Kidney (tissue), 14 donors: Measurements from ENCODE around the gene CRIP1. TPM values are rescaled to one million over a fixed set of nuclear protein-coding genes. Genes with fewer than 3 reads are reported as not detected.
A peak's percentile ranks its signal among the peaks of the same experiment; 100 is the strongest.

Experiments
- DNase-seq, 5 donors: peaks; one replicate each; pipeline ENCODE4 v3.0.0-alpha.2; 2013 to 2020
- FAIRE-seq: peaks from 2 replicates; lab custom pipeline; 2012; peaks lifted over from hg19 to GRCh38; lab: Jason Lieb, UNC
- H3K27ac ChIP-seq, 2 donors: one replicate each; pipeline ENCODE4 v1.7.0; 2013; ENCODE audit warnings: low read depth in 2 of 2, low read length in 2 of 2, inconsistent platforms in 1 of 2
- H3K27me3 ChIP-seq: one replicate; pipeline ENCODE4 v1.7.1; 2013; ENCODE audit warnings: low read length, inconsistent platforms; ENCODE audit not compliant: control insufficient read depth, insufficient read depth
- H3K36me3 ChIP-seq, 3 donors: one replicate each; pipeline versions ENCODE4 v1.7.0 to v1.7.1; 2013; ENCODE audit warnings: low read length in 3 of 3, control low read depth in 1 of 3, inconsistent platforms in 1 of 3; ENCODE audit not compliant: insufficient read depth in 3 of 3, control insufficient read depth in 2 of 3
- H3K4me1 ChIP-seq, 3 donors: one replicate each; pipeline versions ENCODE4 v1.7.0 to v1.7.1; 2013; ENCODE audit warnings: low read length in 3 of 3, inconsistent platforms in 1 of 3, low read depth in 1 of 3; ENCODE audit not compliant: control insufficient read depth in 2 of 3, insufficient read depth in 2 of 3
- H3K4me3 ChIP-seq, 3 donors: one replicate each; pipeline versions ENCODE4 v1.7.0 to v1.8.1; 2013; ENCODE audit warnings: low read length in 3 of 3, control low read depth in 1 of 3, inconsistent platforms in 1 of 3
- H3K9ac ChIP-seq, 3 donors: one replicate each; pipeline versions ENCODE4 v1.7.0 to v1.7.1; 2013; ENCODE audit warnings: low read length in 3 of 3, control low read depth in 1 of 3, inconsistent platforms in 1 of 3
- H3K9me3 ChIP-seq, 3 donors: one replicate each; pipeline versions ENCODE4 v1.7.0 to v1.7.1; 2013; ENCODE audit warnings: low read length in 3 of 3, control low read depth in 1 of 3, inconsistent platforms in 1 of 3; ENCODE audit not compliant: control insufficient read depth in 2 of 3, insufficient read depth in 1 of 3
- CTCF ChIP-seq: IDR thresholded peaks from 3 replicates; pipeline ENCODE4 v1.5.1; 2012; ENCODE audit warnings: mild to moderate bottlenecking, moderate library complexity, borderline replicate concordance; ENCODE audit not compliant: insufficient read depth; ENCODE audit errors: extremely low read depth
- intact Hi-C: fragments of 100-400 bp; cut with DNase I; formaldehyde crosslinking; loops from one replicate; pipeline ENCODE4 v1.11.1; 2022
- polyA plus RNA-seq: library from polyadenylated mRNA; stranded (reverse); fragments of 350-450 nt; fragmentation: Illumina TruSeq; extraction: RNeasy Lipid Tissue Mini Kit (QIAGEN cat#74804); gene quantifications from one replicate; pipeline ENCODE4 v1.2.3, GENCODE V29; 2014; ENCODE audit warnings: low read depth, low replicate concordance; ENCODE audit not compliant: insufficient read depth
- total RNA-seq: library from RNA; stranded (reverse); fragmentation: NEBNext Ultra II Directional; extraction: Animal tissue kit (Norgen Biotek cat#: 25700); gene quantifications from one replicate; pipeline ENCODE4 v1.2.1, GENCODE V29; 2021
- donor health status: control.
- donor health status: control.
- donor health status: control.
- donor health status: control.
- donor health status: control.
- donor health status: DM: yes; HTN: yes; CAD: no.
- donor health status: Normal renal cell carcinoma (clear cell type).

CRIP1 gene
- total and polyA plus RNA-seq, 2 donors from 2014 or later, result 272 to 381 TPM

GRCh38 chr14:105537580-105538474 lies 51.1 kb downstream of the CRIP1 start:
- H3K4me3 ChIP-seq, result no peak overlapping the region
- DNase-seq (peak; percentile 42 to 83 (median 64)), FAIRE-seq (no peak)
- intact Hi-C loops, result no loop called here
- H3K4me1 ChIP-seq, result no peaks in the 10 kb centered on the region
- no peaks in the 10 kb centered on the region for H3K9me3 ChIP-seq
- H3K9ac ChIP-seq, result no peak overlapping the region
- H3K27ac ChIP-seq, result no peak overlapping the region
- no peaks in the 10 kb centered on the region for H3K36me3 ChIP-seq
- peak; percentile 88 for TF ChIP-seq CTCF
- H3K27me3 ChIP-seq, result no peaks in the 10 kb centered on the region

Other genes starting within 250 kb of the CRIP1 start
- gene BTBD6, start 238.4 kb upstream of the CRIP1 start, total RNA-seq, result 38.9 TPM
- 33.3 TPM for gene BTBD6, start 238.4 kb upstream of the CRIP1 start, polyA plus RNA-seq
- gene BRF1, start 185.9 kb upstream of the CRIP1 start, total RNA-seq, result 34.1 TPM
- gene BRF1, start 185.9 kb upstream of the CRIP1 start, polyA plus RNA-seq, result 19.3 TPM
- 83.9 TPM for gene PACS2, start 172.1 kb upstream of the CRIP1 start, total RNA-seq
- 35.7 TPM for gene PACS2, start 172.1 kb upstream of the CRIP1 start, polyA plus RNA-seq
- 3.3 TPM for gene TEX22, start 88.3 kb upstream of the CRIP1 start, total RNA-seq
- gene TEX22, start 88.3 kb upstream of the CRIP1 start, polyA plus RNA-seq, result 1.5 TPM
- 112 TPM for gene MTA1, start 67.1 kb upstream of the CRIP1 start, total RNA-seq
- 30.4 TPM for gene MTA1, start 67.1 kb upstream of the CRIP1 start, polyA plus RNA-seq
- 357 TPM for gene CRIP2, start 12.1 kb upstream of the CRIP1 start, total RNA-seq
- 338 TPM for gene CRIP2, start 12.1 kb upstream of the CRIP1 start, polyA plus RNA-seq
- 13.2 TPM for gene TEDC1, start 4.4 kb downstream of the CRIP1 start, total RNA-seq
- 6.9 TPM for gene TEDC1, start 4.4 kb downstream of the CRIP1 start, polyA plus RNA-seq
- 3.1 TPM for gene TMEM121, start 39.7 kb downstream of the CRIP1 start, total RNA-seq
- 4.1 TPM for gene TMEM121, start 39.7 kb downstream of the CRIP1 start, polyA plus RNA-seq